Ascending aorta (tissue), 2 donors: ENCODE results near the gene PPP6R3. TPM values are rescaled to one million over a fixed set of nuclear protein-coding genes. Genes with fewer than 3 reads are reported as not detected.

Experiments used
- DNase-seq, 2 donors: peaks; one replicate each; pipeline ENCODE4 v3.0.0-alpha.2; 2019; ENCODE audit warnings: low spot score in 2 of 2
- H3K27ac ChIP-seq, 2 donors: fragments of 200-600 bp; sonication (generic); one replicate each; pipeline ENCODE4 v1.5.1; 2016 to 2017; ENCODE audit warnings: mild to moderate bottlenecking in 1 of 2
- H3K27me3 ChIP-seq: fragments of 200-600 bp; sonication (generic); one replicate; pipeline ENCODE4 v1.5.1; 2017
- H3K36me3 ChIP-seq, 2 donors: fragments of 200-600 bp; sonication (generic); one replicate each; pipeline ENCODE4 v1.5.1; 2016
- H3K4me1 ChIP-seq, 2 donors: fragments of 200-600 bp; sonication (generic); one replicate each; pipeline ENCODE4 v1.5.1; 2016 to 2017; ENCODE audit warnings: mild to moderate bottlenecking in 1 of 2
- H3K4me3 ChIP-seq, 2 donors: fragments of 200-600 bp; sonication (generic); one replicate each; pipeline ENCODE4 v1.5.1; 2016 to 2017; ENCODE audit warnings: mild to moderate bottlenecking in 1 of 2
- H3K9me3 ChIP-seq, 2 donors: fragments of 200-600 bp; sonication (generic); one replicate each; pipeline ENCODE4 v1.5.1; 2016
- CTCF ChIP-seq, 3 experiments: fragments of 200-600 bp in 2 of 3; fragments of 450-650 bp in 1 of 3; sonication (generic) in 2 of 3; IDR thresholded peaks; one replicate each; pipeline ENCODE4 v1.5.1; 2016 to 2019; ENCODE audit warnings: antibody characterized with exemption in 3 of 3, mild to moderate bottlenecking in 1 of 3, moderate library complexity in 1 of 3
- intact Hi-C: fragments of 100-400 bp; cut with DNase I; formaldehyde crosslinking; loops from one replicate; pipeline ENCODE4 v1.15.1; 2023
- total RNA-seq: library from RNA; depleted of rRNA; stranded (reverse); fragments of >200 nt; gene quantifications from one replicate; pipeline ENCODE4 v1.1.0, GENCODE V29; 2016

PPP6R3 gene
- total RNA-seq, 1 donor from 2014 or later: 94.7 TPM

GRCh38 chr11:68414496-68415221 is 45.9 kb upstream of the PPP6R3 start:
- Histone ChIP-seq H3K36me3 (peaks cover 71 to 88% of the 10 kb centered on the region in 2 donors), H3K4me3 (no peak overlapping the region), H3K9me3 (no peaks in the 10 kb centered on the region), H3K27ac (no peak overlapping the region), H3K27me3 (no peaks in the 10 kb centered on the region), H3K4me1 (no peaks in the 10 kb centered on the region)
- no peak for DNase-seq
- intact Hi-C loops: no loop called here
- TF ChIP-seq CTCF (IDR thresholded peaks at IDR 0.05): no peak

GRCh38 chr11:68416070-68416578 is 44.4 kb upstream of the PPP6R3 start:
- no peak for TF ChIP-seq CTCF (IDR thresholded peaks at IDR 0.05)
- Histone ChIP-seq H3K27me3 (no peaks in the 10 kb centered on the region), H3K36me3 (peaks cover 61 to 84% of the 10 kb centered on the region in 2 donors), H3K9me3 (no peaks in the 10 kb centered on the region), H3K27ac (no peak overlapping the region), H3K4me3 (no peak overlapping the region), H3K4me1 (no peaks in the 10 kb centered on the region)
- DNase-seq: no peak
- intact Hi-C loops: no loop called here

DNA sequence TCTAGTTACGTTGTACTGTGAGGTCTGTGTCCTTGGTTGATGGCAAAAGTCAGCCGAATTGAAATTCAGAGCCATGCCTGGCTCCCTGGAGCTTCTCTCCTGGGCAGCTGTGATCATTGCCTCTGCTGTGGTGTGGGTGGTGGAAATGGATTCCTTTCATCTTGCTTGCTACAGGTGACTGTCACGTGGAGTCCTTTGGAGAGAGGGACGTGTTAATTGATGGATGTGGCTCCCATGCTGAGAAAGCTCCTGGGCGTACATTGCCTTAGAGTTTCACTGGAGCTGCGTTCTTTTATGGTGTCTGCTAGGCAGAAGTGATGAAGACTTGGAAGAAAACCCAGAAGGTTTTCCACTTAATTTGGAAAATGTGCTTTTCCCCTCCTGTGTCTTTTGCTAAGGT is 41.9 kb upstream of the PPP6R3 start:
- intact Hi-C loops: no loop called here
- Histone ChIP-seq H3K4me1 (no peaks in the 10 kb centered on the region), H3K4me3 (no peak overlapping the region), H3K27me3 (no peaks in the 10 kb centered on the region), H3K36me3 (peaks cover 49 to 71% of the 10 kb centered on the region in 2 donors), H3K9me3 (no peaks in the 10 kb centered on the region), H3K27ac (no peak overlapping the region)
- DNase-seq: no peak
- TF ChIP-seq CTCF (IDR thresholded peaks at IDR 0.05): no peak

DNA sequence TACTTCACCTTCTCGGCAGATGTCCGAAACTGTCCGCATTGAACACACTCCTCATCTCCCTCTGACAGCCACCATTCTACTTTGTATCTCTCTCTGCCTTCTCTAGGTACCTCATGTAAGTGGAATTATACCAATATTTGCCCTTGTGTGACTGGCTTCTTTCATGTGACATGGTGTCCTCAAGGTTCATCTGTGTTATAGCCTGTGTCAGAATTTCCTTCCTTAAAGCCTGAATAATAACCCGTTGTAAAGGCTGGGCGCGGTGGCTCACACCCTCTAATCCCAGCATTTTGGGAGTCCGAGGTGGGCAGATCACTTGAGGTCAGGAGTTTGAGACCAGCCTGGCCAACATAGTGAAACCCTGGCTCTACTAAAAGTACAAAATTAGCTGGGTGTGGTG is 40.4 kb upstream of the PPP6R3 start:
- Histone ChIP-seq H3K9me3 (no peaks in the 10 kb centered on the region), H3K4me3 (no peak overlapping the region), H3K27ac (no peak overlapping the region), H3K4me1 (no peaks in the 10 kb centered on the region), H3K36me3 (peaks cover 47 to 71% of the 10 kb centered on the region in 2 donors), H3K27me3 (no peaks in the 10 kb centered on the region)
- DNase-seq: no peak
- intact Hi-C loops: no loop called here
- TF ChIP-seq CTCF (IDR thresholded peaks at IDR 0.05): no peak

DNA sequence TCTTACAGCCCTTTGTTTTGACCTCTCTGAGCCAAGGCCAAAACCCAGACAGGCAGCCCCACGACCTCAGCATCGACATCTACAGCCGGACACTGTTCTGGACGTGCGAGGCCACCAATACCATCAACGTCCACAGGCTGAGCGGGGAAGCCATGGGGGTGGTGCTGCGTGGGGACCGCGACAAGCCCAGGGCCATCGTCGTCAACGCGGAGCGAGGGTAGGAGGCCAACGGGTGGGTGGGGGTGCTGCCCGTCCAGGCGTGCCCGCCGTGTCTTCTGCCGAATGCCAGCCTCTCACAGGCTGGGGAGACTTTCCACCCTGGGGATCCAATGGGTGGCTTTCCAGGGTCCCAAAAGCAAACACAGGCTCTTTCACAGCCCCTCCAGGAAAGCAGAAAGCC is 37.1 kb upstream of the PPP6R3 start:
- no peak for DNase-seq
- Histone ChIP-seq H3K4me3 (no peak overlapping the region), H3K36me3 (peaks cover 58 to 79% of the 10 kb centered on the region in 2 donors), H3K4me1 (no peaks in the 10 kb centered on the region), H3K27ac (no peak overlapping the region), H3K9me3 (no peaks in the 10 kb centered on the region), H3K27me3 (no peaks in the 10 kb centered on the region)
- TF ChIP-seq CTCF (IDR thresholded peaks at IDR 0.05): no peak
- intact Hi-C loops: no loop called here
